ENCODE results near the gene MRI1.

Gene MRI1

DNA sequence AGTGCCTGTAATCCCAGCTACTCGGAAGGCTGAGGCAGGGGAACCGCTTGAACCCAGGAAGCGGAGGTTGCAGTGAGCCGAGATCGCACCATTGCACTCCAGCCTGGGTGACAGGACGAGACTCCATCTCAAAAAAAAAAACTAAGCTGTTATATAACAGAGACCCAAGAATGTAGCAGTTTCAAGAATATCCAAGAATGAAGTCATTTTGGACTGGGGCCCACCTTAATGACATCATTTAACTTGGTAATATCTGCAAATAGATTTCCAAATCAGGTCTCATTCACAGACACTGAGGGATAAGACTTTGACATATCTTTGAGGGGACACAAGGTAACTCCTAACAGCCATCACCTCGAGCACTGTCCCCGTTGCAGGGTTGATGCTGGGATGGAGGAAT lies 36.5 kb upstream of the MRI1 start:
- no peak for DNase-seq (ENCODE audit: extremely low spot score)
- CTCF ChIA-PET = no interaction called here
- POLR2A ChIA-PET = no interaction called here
- TF ChIP-seq TARDBP (IDR thresholded peaks at IDR 0.05) (no peak), ELF4 (IDR thresholded peaks at IDR 0.05) (no peak), CTBP1 (IDR thresholded peaks at IDR 0.05; ENCODE audit: borderline replicate concordance) (no peak), L3MBTL2 (conservative IDR thresholded peaks at IDR 0.05) (no peak), NFRKB (IDR thresholded peaks at IDR 0.05) (no peak), FOXK2 (IDR thresholded peaks at IDR 0.05) (no peak), ZNF384 (IDR thresholded peaks at IDR 0.05) (no peak), SUZ12 (IDR thresholded peaks at IDR 0.05) (no peak), ARNT (IDR thresholded peaks at IDR 0.05) (no peak), LEF1 (IDR thresholded peaks at IDR 0.05; ENCODE audit: borderline replicate concordance) (no peak), FOXM1 (IDR thresholded peaks at IDR 0.05; ENCODE audit: borderline replicate concordance) (no peak), BHLHE40 (IDR thresholded peaks at IDR 0.05; ENCODE audit: borderline replicate concordance) (no peak)
- TF ChIP-seq, protein P1, sequence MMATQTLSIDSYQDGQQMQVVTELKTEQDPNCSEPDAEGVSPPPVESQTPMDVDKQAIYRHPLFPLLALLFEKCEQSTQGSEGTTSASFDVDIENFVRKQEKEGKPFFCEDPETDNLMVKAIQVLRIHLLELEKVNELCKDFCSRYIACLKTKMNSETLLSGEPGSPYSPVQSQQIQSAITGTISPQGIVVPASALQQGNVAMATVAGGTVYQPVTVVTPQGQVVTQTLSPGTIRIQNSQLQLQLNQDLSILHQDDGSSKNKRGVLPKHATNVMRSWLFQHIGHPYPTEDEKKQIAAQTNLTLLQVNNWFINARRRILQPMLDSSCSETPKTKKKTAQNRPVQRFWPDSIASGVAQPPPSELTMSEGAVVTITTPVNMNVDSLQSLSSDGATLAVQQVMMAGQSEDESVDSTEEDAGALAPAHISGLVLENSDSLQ (IDR thresholded peaks at IDR 0.05) = no peak

DNA sequence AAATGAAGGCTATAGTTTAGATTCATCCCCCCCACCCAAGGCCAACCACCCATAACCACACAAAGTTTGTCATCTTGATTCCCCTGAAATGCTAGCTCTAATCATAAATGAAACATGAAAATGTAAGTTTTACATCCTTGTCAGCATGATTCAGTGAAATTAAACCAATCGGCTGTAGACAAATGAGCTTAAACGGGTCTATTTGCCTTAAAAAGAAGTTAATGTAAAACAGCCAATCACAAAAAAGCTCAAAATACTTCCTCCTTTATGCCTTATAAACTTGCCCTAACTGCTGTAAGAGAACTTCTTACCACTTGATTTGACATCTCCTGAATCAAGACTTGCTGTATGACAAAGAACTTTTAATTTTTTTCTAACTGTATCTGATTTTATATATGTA lies 34.5 kb upstream of the MRI1 start:
- CTCF ChIA-PET = no interaction called here

DNA sequence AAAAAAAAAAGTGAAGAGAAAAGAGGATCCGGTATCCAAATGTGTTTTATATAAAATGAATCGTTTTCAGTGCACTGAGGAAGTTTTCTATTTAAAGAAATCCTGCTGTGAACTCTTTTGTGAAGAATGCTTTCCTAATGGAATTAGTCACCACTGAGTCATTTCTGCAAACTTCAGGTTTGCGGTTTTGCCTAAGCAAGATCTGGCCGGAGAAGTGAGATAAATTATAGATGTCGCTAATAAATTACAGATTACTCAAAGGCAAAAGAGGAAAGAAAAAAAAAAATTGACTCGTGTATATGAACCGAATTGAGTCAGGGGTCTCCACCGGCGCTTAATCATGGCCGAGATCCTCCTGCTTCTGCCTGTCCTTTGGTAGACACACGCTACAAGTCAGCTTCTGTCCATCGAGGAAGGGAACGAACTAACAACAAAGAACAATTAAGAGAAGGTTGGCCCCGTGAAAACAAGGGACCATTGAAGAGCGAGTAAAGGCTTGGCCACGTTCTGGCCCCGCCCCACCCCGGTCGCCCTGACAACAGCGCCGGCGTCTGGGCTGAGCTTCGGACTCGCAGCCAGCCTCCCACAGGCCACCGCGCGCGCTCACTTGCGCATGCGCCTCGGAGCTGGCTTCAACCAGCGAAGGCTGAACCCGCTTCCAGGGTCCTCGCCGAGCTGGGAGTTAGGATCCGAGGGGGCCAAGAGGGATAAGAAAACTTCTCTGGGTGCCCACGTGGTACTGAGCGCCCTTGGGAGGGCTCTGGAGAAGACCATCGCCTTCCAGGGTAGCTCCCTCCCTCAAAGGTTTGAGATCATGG lies 33.0 kb upstream of the MRI1 start:
- ChIA-PET POLR2A (interaction anchor here (0.7 to 2.1 kb wide), 18 partner anchors 9 to 276 kb away, joined by 3 to 28 read pairs (median 3); partner anchors contain the start of genes C19orf53 and MRI1), CTCF (interaction anchor here (0.6 to 0.9 kb wide), 3 partner anchors 10 to 452 kb away, joined by 4 to 9 read pairs (median 4); no protein-coding TSS in a partner anchor)

More for the DNA sequence above, 34.5 kb upstream of the MRI1 start:
- POLR2A ChIA-PET = interaction anchor here (1.3 kb wide), 1 partner anchor 35 kb away, joined by 5 read pairs; the partner anchor contains the start of gene MRI1
- TF ChIP-seq, protein P1 (IDR thresholded peaks at IDR 0.05) = no peak
- TF ChIP-seq L3MBTL2 (conservative IDR thresholded peaks at IDR 0.05) (no peak), HDGF (IDR thresholded peaks at IDR 0.05; ENCODE audit: borderline replicate concordance) (no peak), SUZ12 (IDR thresholded peaks at IDR 0.05) (no peak), TARDBP (IDR thresholded peaks at IDR 0.05) (no peak), FOXK2 (IDR thresholded peaks at IDR 0.05) (no peak), FOXM1 (IDR thresholded peaks at IDR 0.05; ENCODE audit: borderline replicate concordance) (no peak), SP1 (IDR thresholded peaks at IDR 0.05) (no peak), CTBP1 (IDR thresholded peaks at IDR 0.05; ENCODE audit: borderline replicate concordance) (no peak), ZNF384 (IDR thresholded peaks at IDR 0.05) (no peak), BHLHE40 (IDR thresholded peaks at IDR 0.05; ENCODE audit: borderline replicate concordance) (no peak), ARNT (IDR thresholded peaks at IDR 0.05) (no peak), ELF4 (IDR thresholded peaks at IDR 0.05) (no peak), LEF1 (IDR thresholded peaks at IDR 0.05; ENCODE audit: borderline replicate concordance) (no peak), FOXA1 (IDR thresholded peaks at IDR 0.05) (no peak), NFRKB (IDR thresholded peaks at IDR 0.05) (no peak)
- no peak for DNase-seq (ENCODE audit: extremely low spot score)

DNA sequence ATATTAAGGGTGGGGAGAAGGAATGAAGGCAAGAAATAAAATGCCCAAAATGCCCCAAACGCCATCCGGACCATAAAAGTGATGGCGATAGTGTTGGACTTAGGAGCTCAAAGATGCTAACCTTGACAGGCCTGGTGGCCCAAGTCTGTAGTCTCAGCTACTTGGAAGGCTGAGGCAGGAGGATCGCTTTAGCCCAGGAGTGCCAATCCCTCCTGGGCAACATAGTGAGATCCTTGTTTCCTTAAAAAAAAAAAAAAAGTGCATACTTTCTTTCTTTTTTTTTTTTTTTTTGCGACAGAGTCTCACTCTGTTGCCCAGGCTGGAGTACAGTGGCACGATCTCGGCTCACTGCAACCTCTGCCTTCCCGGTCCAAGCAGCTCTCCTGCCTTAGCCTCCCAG lies 32.0 kb upstream of the MRI1 start:
- TF ChIP-seq, protein P1 (IDR thresholded peaks at IDR 0.05) = no peak
- TF ChIP-seq FOXM1 (IDR thresholded peaks at IDR 0.05; ENCODE audit: borderline replicate concordance) = no peak
- no peak for TF ChIP-seq FOXA1 (IDR thresholded peaks at IDR 0.05)
- DNase-seq (ENCODE audit: extremely low spot score) = no peak
- POLR2A ChIA-PET = interaction anchor here (0.7 to 2.1 kb wide), 6 partner anchors 16 to 114 kb away, joined by 3 to 28 read pairs (median 6); partner anchors contain the start of genes C19orf53 and MRI1
- CTCF ChIA-PET = interaction anchor here (0.6 kb wide), 1 partner anchor 453 kb away, joined by 4 read pairs; no protein-coding TSS in a partner anchor

More for the DNA sequence above, 33.0 kb upstream of the MRI1 start:
- DNase-seq (ENCODE audit: extremely low spot score) = peak; percentile 99
- TF ChIP-seq, protein P1 (IDR thresholded peaks at IDR 0.05) = peak; percentile 76
- TF ChIP-seq SP1 (IDR thresholded peaks at IDR 0.05) (no peak), L3MBTL2 (conservative IDR thresholded peaks at IDR 0.05) (peak; percentile 50), SUZ12 (IDR thresholded peaks at IDR 0.05) (no peak), BHLHE40 (IDR thresholded peaks at IDR 0.05; ENCODE audit: borderline replicate concordance) (no peak)

DNA sequence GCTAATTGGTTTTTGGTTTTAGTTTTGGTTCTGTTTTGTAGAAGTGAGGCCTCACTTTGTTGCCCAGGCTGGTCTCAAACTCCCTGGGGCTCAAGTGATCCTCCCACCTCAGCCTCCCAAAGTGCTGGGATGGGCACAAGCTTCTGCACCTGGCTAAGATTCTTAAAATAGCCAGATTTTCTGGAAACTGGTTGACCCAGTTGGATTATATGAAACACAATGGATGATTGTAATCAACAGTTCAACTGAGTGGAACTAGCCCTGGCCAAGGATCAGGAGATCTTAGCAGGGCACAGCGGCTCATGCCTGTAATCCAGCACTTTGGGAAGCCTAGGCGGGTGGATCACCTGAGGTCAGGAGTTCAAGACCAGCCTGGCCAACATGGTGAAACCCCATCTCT lies 29.6 kb upstream of the MRI1 start:
- CTCF ChIA-PET = no interaction called here
- POLR2A ChIA-PET = interaction anchor here (1.9 kb wide), 1 partner anchor 13 kb away, joined by 7 read pairs; a partner anchor contains a TSS
- DNase-seq (ENCODE audit: extremely low spot score) = no peak
- no peak for TF ChIP-seq L3MBTL2 (conservative IDR thresholded peaks at IDR 0.05)
- no peak for TF ChIP-seq ELF4 (IDR thresholded peaks at IDR 0.05)
- no peak for TF ChIP-seq FOXK2 (IDR thresholded peaks at IDR 0.05)
- TF ChIP-seq HDGF (IDR thresholded peaks at IDR 0.05; ENCODE audit: borderline replicate concordance) = no peak
- TF ChIP-seq SP1 (IDR thresholded peaks at IDR 0.05) = no peak
- no peak for TF ChIP-seq FOXA1 (IDR thresholded peaks at IDR 0.05)
- TF ChIP-seq BHLHE40 (IDR thresholded peaks at IDR 0.05; ENCODE audit: borderline replicate concordance) = no peak
- TF ChIP-seq CTBP1 (IDR thresholded peaks at IDR 0.05; ENCODE audit: borderline replicate concordance) = no peak
- TF ChIP-seq SUZ12 (IDR thresholded peaks at IDR 0.05) = no peak
- TF ChIP-seq ZNF384 (IDR thresholded peaks at IDR 0.05) = no peak
- no peak for TF ChIP-seq LEF1 (IDR thresholded peaks at IDR 0.05; ENCODE audit: borderline replicate concordance)
